Keratinocyte (primary cell): ENCODE data around the gene MEIS2.

Experiments used
- EZH2 ChIP-seq: IDR thresholded peaks from one replicate; pipeline ENCODE4 v1.6.1; 2012; ENCODE audit warnings: inconsistent platforms, mild to moderate bottlenecking, low read length, moderate library complexity
- TF ChIP-seq, protein P1 (sequence below), 3 experiments: IDR thresholded peaks in 1 of 3; conservative IDR thresholded peaks in 1 of 3; optimal IDR thresholded peaks in 1 of 3; 2 replicates in 2 of 3; 3 replicates in 1 of 3; pipeline versions ENCODE3 to v1.5.1; 2011; ENCODE audit warnings: low read length in 3 of 3, mild to moderate bottlenecking in 3 of 3, moderate library complexity in 2 of 3, control low read depth in 1 of 3, inconsistent platforms in 1 of 3; ENCODE audit not compliant: insufficient read depth in 2 of 3; ENCODE audit errors: extremely low read depth in 1 of 3

DNA sequence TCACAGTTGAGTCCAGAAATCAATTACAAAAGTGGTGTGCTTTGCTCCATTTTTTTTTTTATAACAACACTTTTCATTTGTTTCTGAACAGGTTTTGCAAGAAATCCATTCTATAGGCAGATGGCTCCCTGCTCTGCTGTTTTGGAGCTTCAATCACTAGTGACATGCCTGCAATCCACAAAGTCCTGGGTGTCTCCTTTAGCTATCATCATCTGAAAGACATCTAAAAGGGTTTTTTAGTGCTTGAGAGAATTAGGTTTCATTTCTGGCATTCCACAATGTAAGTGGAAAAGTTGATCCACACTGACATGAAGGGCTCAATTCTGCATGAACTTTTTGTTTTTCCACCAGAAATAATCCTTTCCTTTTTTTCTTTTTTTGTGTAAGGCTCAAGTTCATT lies 24.0 kb upstream of the MEIS2 start:
- TF ChIP-seq, protein P1, sequence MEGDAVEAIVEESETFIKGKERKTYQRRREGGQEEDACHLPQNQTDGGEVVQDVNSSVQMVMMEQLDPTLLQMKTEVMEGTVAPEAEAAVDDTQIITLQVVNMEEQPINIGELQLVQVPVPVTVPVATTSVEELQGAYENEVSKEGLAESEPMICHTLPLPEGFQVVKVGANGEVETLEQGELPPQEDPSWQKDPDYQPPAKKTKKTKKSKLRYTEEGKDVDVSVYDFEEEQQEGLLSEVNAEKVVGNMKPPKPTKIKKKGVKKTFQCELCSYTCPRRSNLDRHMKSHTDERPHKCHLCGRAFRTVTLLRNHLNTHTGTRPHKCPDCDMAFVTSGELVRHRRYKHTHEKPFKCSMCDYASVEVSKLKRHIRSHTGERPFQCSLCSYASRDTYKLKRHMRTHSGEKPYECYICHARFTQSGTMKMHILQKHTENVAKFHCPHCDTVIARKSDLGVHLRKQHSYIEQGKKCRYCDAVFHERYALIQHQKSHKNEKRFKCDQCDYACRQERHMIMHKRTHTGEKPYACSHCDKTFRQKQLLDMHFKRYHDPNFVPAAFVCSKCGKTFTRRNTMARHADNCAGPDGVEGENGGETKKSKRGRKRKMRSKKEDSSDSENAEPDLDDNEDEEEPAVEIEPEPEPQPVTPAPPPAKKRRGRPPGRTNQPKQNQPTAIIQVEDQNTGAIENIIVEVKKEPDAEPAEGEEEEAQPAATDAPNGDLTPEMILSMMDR (optimal IDR thresholded peaks at IDR 0.05 in 1 of 3, IDR thresholded peaks at IDR 0.05 in 1 of 3, conservative IDR thresholded peaks at IDR 0.05 in 1 of 3; ENCODE audit: extremely low read depth in 1 of 3, insufficient read depth in 2 of 3, low read length in 3 of 3): no peak
- no peak for TF ChIP-seq EZH2
